SK-N-SH treated with all-trans-retinoic acid at 6 μM for 48 hours (cell line): Measurements from ENCODE around the gene RGS1.

Source experiments
- ATAC-seq: fragments of 200-7000 bp; cut with Tn5 transposase; 3 replicates; pipeline ENCODE4 v1.9.1; 2020; ENCODE audit warnings: mild to moderate bottlenecking, moderate library complexity
- BACH2 ChIP-seq: fragments of 250-450 bp; sonication (Bioruptor Pico); IDR thresholded peaks from 2 replicates; pipeline ENCODE4 v1.9.0; 2021; ENCODE audit warnings: mild to moderate bottlenecking, borderline replicate concordance
- CSDC2 ChIP-seq: fragments of 250-450 bp; sonication (Bioruptor Pico); IDR thresholded peaks from 2 replicates; pipeline ENCODE4 v1.5.0; 2020; ENCODE audit warnings: mild to moderate bottlenecking, moderate library complexity
- ESRRG ChIP-seq: fragments of 250-450 bp; sonication (Bioruptor Pico); IDR thresholded peaks from 2 replicates; pipeline ENCODE4 v1.6.1; 2021; ENCODE audit warnings: mild to moderate bottlenecking
- GLIS3 ChIP-seq: fragments of 250-450 bp; sonication (Bioruptor Pico); IDR thresholded peaks from 2 replicates; pipeline ENCODE4 v1.5.0; 2020; ENCODE audit warnings: mild to moderate bottlenecking, moderate library complexity
- ISL1 ChIP-seq: fragments of 250-450 bp; sonication (Bioruptor Pico); IDR thresholded peaks from 2 replicates; pipeline ENCODE4 v2.1.2; 2022; ENCODE audit warnings: mild to moderate bottlenecking, moderate library complexity
- OSR1 ChIP-seq: fragments of 250-450 bp; sonication (Bioruptor Pico); IDR thresholded peaks from 2 replicates; pipeline ENCODE4 v1.8.0; 2022; ENCODE audit warnings: moderate library complexity, mild to moderate bottlenecking, inconsistent platforms
- PPARA ChIP-seq: fragments of 250-450 bp; sonication (Bioruptor Pico); IDR thresholded peaks from 2 replicates; pipeline ENCODE4 v1.5.0; 2020; ENCODE audit warnings: mild to moderate bottlenecking, borderline replicate concordance
- RARB ChIP-seq: fragments of 250-450 bp; sonication (Bioruptor Pico); IDR thresholded peaks from 2 replicates; pipeline ENCODE4 v1.8.0; 2021; ENCODE audit warnings: mild to moderate bottlenecking, moderate library complexity
- TCF4 ChIP-seq: fragments of 250-450 bp; sonication (Bioruptor Pico); IDR thresholded peaks from 2 replicates; pipeline ENCODE4 v1.8.0; 2021; ENCODE audit warnings: mild to moderate bottlenecking, moderate library complexity, borderline replicate concordance
- TOX ChIP-seq: fragments of 250-450 bp; sonication (Bioruptor Pico); IDR thresholded peaks from 2 replicates; pipeline ENCODE4 v1.8.0; 2021; ENCODE audit warnings: mild to moderate bottlenecking, moderate library complexity, borderline replicate concordance
- ZC3H10 ChIP-seq: fragments of 250-450 bp; sonication (Bioruptor Pico); IDR thresholded peaks from 2 replicates; pipeline ENCODE4 v1.5.1; 2021; ENCODE audit warnings: mild to moderate bottlenecking, moderate library complexity
- ZFP3 ChIP-seq: fragments of 250-450 bp; sonication (Bioruptor Pico); IDR thresholded peaks from 2 replicates; pipeline ENCODE4 v1.5.0; 2020; ENCODE audit warnings: mild to moderate bottlenecking, moderate library complexity
- ZFP30 ChIP-seq: fragments of 450-650 bp; formaldehyde crosslinking; IDR thresholded peaks from 2 replicates; pipeline ENCODE4 v1.5.0; 2022; ENCODE audit warnings: mild to moderate bottlenecking, moderate library complexity
- ZNF565 ChIP-seq: fragments of 450-650 bp; formaldehyde crosslinking; conservative IDR thresholded peaks from 2 replicates; pipeline ENCODE4 v1.5.0; 2020; ENCODE audit warnings: low read depth, mild to moderate bottlenecking, moderate library complexity
- ZNF70 ChIP-seq: fragments of 450-650 bp; formaldehyde crosslinking; IDR thresholded peaks from 2 replicates; pipeline ENCODE4 v1.5.0; 2020; ENCODE audit warnings: mild to moderate bottlenecking, moderate library complexity
- ZNF8 ChIP-seq: fragments of 450-650 bp; formaldehyde crosslinking; IDR thresholded peaks from 2 replicates; pipeline ENCODE4 v1.5.0; 2020; ENCODE audit warnings: mild to moderate bottlenecking, moderate library complexity
- TF ChIP-seq, protein P1 (sequence below): fragments of 250-450 bp; sonication (Bioruptor Pico); IDR thresholded peaks from 2 replicates; pipeline ENCODE4 v1.5.1; 2020; ENCODE audit warnings: low read depth, mild to moderate bottlenecking, moderate library complexity
- TF ChIP-seq, protein P2 (sequence below): fragments of 250-450 bp; sonication (Bioruptor Pico); IDR thresholded peaks from 2 replicates; pipeline ENCODE4 v1.8.0; 2020; ENCODE audit warnings: mild to moderate bottlenecking, moderate library complexity, borderline replicate concordance
- TF ChIP-seq, protein P3 (sequence below): fragments of 250-450 bp; sonication (Bioruptor Pico); IDR thresholded peaks from 2 replicates; pipeline ENCODE4 v1.8.0; 2021; ENCODE audit warnings: low read depth, mild to moderate bottlenecking, moderate library complexity, borderline replicate concordance
- TF ChIP-seq, protein P4 (sequence below): fragments of 250-450 bp; sonication (Bioruptor Pico); IDR thresholded peaks from 2 replicates; pipeline ENCODE4 v1.5.1; 2021; ENCODE audit warnings: mild to moderate bottlenecking, moderate library complexity

Gene RGS1

DNA sequence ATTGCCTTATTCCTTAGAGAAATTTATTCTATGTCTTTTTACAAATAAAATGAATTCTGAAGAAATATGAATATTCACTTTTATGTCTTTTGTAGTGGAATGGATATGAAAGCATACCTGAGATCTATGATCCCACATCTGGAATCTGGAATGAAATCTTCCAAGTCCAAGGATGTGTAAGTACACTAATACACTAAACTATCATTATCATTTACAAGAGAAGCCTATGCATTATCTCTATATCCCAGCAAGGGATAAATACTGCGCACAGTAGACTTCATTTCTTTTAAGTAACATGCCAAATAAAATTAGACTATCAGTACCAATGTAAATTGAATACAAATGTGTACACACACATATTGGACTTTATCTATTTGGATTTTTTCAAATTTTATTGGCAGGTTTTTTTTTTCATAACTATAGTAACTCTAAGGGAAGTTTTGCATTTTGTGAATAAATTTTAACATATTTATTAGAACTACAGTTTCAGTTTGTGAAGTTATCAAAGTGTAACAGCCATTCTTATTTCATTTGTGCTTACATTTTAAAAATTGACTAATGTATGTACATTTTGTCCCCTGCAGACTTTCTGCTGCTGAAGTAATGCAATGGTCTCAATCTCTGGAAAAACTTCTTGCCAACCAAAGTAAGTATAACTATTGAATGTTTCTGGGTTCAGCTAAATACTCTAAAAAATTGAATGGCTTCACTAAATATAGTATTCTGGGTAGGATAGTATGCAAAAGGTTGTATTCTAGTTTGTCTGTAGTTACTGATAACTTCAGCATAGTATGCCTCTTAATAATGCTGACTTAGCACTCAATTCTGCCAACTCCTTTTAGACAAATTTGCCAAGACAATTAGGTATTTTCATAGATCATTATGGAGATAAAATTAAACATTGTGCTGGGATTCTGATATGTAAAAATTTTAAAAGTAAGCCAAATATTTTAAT lies 894 bp downstream of the RGS1 start:
- TF ChIP-seq ISL1 (CRISPR knock-in tag) (no peak), ESRRG (CRISPR knock-in tag) (no peak), ZNF70 (CRISPR knock-in tag) (no peak)
- ATAC-seq, result no peak

DNA sequence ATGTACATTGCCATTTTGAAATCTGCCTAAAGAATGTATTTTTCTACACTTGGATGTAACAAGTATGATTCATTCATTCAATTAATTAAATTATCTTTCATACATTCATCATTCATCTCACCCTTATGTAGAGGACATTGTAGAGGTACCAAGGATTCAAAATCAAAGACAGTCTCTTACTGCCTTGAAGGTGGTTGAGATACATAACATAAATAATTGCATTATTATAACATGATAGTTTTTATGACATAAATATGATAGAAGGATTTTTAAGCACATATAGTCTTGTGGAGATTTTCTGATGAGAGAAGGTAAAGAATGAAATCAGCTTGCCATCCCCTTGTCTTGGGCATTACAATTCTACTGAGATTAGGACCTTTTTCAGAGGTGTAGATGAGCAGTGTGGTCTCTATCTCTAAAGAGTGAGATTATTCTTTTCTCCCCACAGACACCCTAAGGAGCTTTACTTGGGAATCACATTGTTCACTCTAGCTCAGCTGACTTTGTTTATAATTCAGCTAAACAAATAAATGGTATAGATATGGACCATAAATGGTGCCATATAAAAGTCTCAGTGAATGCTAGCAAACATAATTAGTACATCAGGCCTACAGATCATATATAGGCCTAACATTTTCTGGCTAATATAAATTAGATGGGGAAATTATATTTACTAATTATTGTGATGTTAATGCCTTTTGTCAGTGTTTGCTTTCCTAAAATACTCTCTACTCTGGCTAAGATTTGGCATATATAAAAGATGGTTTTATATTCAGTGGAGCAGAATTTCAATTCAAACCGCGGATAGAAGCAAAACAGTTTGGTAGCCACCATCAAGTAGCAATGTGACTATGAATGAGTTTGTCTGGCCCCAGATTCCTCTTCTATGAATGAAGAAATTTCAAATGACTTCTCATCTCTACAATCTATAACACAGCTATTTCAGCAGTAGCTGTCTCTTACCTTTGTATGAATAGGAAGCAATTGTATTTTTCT lies 1.9 kb downstream of the RGS1 start:
- TF ChIP-seq OSR1 (CRISPR knock-in tag) (no peak), ZFP30 (CRISPR knock-in tag) (no peak), ZNF70 (CRISPR knock-in tag) (no peak), GLIS3 (CRISPR knock-in tag) (no peak), TOX (CRISPR knock-in tag) (no peak), ZNF8 (CRISPR knock-in tag) (no peak), TCF4 (CRISPR knock-in tag) (no peak), ZNF565 (CRISPR knock-in tag) (no peak), RARB (CRISPR knock-in tag) (no peak), ZFP3 (CRISPR knock-in tag) (no peak)
- TF ChIP-seq, protein P1, sequence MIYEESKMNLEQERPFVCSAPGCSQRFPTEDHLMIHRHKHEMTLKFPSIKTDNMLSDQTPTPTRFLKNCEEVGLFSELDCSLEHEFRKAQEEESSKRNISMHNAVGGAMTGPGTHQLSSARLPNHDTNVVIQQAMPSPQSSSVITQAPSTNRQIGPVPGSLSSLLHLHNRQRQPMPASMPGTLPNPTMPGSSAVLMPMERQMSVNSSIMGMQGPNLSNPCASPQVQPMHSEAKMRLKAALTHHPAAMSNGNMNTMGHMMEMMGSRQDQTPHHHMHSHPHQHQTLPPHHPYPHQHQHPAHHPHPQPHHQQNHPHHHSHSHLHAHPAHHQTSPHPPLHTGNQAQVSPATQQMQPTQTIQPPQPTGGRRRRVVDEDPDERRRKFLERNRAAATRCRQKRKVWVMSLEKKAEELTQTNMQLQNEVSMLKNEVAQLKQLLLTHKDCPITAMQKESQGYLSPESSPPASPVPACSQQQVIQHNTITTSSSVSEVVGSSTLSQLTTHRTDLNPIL (CRISPR knock-in tag), result no peak
- TF ChIP-seq, protein P2, sequence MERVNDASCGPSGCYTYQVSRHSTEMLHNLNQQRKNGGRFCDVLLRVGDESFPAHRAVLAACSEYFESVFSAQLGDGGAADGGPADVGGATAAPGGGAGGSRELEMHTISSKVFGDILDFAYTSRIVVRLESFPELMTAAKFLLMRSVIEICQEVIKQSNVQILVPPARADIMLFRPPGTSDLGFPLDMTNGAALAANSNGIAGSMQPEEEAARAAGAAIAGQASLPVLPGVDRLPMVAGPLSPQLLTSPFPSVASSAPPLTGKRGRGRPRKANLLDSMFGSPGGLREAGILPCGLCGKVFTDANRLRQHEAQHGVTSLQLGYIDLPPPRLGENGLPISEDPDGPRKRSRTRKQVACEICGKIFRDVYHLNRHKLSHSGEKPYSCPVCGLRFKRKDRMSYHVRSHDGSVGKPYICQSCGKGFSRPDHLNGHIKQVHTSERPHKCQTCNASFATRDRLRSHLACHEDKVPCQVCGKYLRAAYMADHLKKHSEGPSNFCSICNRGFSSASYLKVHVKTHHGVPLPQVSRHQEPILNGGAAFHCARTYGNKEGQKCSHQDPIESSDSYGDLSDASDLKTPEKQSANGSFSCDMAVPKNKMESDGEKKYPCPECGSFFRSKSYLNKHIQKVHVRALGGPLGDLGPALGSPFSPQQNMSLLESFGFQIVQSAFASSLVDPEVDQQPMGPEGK, result no peak
- TF ChIP-seq, protein P3, sequence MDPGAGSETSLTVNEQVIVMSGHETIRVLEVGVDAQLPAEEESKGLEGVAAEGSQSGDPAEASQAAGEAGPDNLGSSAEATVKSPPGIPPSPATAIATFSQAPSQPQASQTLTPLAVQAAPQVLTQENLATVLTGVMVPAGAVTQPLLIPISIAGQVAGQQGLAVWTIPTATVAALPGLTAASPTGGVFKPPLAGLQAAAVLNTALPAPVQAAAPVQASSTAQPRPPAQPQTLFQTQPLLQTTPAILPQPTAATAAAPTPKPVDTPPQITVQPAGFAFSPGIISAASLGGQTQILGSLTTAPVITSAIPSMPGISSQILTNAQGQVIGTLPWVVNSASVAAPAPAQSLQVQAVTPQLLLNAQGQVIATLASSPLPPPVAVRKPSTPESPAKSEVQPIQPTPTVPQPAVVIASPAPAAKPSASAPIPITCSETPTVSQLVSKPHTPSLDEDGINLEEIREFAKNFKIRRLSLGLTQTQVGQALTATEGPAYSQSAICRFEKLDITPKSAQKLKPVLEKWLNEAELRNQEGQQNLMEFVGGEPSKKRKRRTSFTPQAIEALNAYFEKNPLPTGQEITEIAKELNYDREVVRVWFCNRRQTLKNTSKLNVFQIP, result no peak
- TF ChIP-seq, protein P4, sequence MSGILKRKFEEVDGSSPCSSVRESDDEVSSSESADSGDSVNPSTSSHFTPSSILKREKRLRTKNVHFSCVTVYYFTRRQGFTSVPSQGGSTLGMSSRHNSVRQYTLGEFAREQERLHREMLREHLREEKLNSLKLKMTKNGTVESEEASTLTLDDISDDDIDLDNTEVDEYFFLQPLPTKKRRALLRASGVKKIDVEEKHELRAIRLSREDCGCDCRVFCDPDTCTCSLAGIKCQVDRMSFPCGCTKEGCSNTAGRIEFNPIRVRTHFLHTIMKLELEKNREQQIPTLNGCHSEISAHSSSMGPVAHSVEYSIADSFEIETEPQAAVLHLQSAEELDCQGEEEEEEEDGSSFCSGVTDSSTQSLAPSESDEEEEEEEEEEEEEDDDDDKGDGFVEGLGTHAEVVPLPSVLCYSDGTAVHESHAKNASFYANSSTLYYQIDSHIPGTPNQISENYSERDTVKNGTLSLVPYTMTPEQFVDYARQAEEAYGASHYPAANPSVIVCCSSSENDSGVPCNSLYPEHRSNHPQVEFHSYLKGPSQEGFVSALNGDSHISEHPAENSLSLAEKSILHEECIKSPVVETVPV (CRISPR knock-in tag), result no peak
- no peak for ATAC-seq

DNA sequence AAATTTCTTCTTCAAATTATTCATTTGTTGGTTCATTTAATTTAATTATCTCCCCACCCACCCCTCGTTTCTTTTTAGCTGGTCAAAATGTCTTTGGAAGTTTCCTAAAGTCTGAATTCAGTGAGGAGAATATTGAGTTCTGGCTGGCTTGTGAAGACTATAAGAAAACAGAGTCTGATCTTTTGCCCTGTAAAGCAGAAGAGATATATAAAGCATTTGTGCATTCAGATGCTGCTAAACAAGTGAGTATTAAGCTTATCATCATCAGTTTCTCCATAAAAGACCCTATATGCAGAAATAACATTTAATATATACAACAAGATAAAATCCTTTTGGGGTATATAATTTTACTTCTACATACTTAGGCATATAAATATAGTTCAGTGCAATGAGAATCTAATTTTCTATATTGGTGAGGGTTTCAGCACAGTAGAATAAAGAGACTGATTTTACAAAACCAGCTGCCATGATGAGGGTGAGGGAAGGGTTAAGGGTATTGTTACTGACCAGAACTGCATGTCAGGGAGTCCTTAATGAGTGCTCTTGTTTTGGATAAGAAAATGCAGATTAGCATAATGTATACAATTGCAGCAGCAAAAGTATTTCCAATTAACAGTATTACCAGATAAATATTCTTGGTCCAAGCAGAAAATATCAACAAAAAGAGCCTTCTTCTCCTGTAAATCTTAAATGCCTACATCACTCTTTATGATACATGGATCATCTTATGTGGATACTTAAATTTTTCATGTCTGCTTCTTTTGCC lies 2.8 kb downstream of the RGS1 start:
- TF ChIP-seq ISL1 (CRISPR knock-in tag), result no peak
- TF ChIP-seq TOX (CRISPR knock-in tag), result 0 out of 2 replicates have a peak, but pooled peaks have one; percentile 25
- ATAC-seq, result no peak

DNA sequence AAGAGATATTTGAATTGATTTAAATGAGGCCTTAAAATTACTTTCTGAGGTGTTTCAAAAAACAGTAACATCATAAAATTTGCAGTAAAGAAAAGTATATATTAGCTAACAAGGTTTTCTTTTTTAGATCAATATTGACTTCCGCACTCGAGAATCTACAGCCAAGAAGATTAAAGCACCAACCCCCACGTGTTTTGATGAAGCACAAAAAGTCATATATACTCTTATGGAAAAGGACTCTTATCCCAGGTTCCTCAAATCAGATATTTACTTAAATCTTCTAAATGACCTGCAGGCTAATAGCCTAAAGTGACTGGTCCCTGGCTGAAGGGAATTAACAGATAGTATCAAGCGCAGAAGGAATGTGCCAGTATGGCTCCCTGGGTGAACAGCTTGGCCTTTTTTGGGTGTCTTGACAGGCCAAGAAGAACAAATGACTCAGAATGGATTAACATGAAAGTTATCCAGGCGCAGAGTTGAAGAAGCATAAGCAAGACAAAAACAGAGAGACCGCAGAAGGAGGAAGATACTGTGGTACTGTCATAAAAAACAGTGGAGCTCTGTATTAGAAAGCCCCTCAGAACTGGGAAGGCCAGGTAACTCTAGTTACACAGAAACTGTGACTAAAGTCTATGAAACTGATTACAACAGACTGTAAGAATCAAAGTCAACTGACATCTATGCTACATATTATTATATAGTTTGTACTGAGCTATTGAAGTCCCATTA lies 3.6 kb downstream of the RGS1 start:
- TF ChIP-seq ZC3H10 (CRISPR knock-in tag) (no peak), PPARA (CRISPR knock-in tag) (no peak), CSDC2 (CRISPR knock-in tag) (no peak), TOX (CRISPR knock-in tag) (no peak), ZNF8 (CRISPR knock-in tag) (no peak), TCF4 (CRISPR knock-in tag) (no peak), BACH2 (CRISPR knock-in tag) (no peak)
- TF ChIP-seq, protein P2, result no peak
- TF ChIP-seq, all 23 proteins: peak for 0
- ATAC-seq, result peak; percentile 32
